Fibroblast of lung (primary cell): ENCODE results near the gene DDI2.

ENCODE experiments used
- EZH2 ChIP-seq: IDR thresholded peaks from 2 replicates; pipeline ENCODE4 v1.5.1; 2012; ENCODE audit warnings: low read length, control low read depth, mild to moderate bottlenecking; ENCODE audit errors: missing control alignments
- TF ChIP-seq, protein P1 (sequence below), 2 donors: IDR thresholded peaks in 1 of 2; conservative IDR thresholded peaks in 1 of 2; 1 replicate in 1 of 2; 2 replicates in 1 of 2; pipeline ENCODE4 v1.5.1; 2011 to 2012; ENCODE audit warnings: low read length in 2 of 2, control low read depth in 1 of 2, inconsistent platforms in 1 of 2, low read depth in 1 of 2, mild to moderate bottlenecking in 1 of 2

DNA sequence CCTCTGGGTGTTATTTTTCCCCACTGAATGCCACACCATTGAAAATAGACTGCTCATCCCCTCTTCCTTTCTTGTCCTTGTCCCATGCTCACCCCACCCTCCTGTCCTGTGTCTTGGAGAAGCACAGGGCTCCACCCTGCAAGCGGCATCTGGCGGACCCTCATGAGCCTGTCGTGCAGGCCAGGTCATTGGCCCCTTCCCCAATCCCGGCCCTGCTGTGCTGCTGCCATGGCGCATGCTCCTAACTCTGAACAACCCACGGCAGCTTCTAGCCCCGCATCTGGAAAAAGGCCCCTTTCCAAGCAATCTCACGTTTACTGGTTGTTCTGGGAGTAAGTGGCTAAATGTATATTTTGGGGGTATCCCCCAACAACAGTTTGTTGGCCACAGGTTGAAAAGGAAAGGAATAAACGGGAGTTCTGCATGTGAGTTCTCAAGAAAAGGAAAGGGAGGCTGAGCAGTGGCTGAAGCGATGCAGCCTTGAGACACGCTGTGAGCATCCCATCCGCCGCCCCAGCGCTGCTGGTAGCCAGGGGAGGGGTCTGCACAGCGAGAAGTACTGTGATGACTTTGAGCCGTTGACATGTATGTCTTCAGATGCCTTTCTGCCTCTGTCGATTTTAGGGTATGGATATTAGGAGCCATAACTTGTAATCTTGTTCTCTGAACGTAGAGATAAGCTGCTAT, 48.7 kb upstream of the DDI2 start:
- TF ChIP-seq, protein P1, sequence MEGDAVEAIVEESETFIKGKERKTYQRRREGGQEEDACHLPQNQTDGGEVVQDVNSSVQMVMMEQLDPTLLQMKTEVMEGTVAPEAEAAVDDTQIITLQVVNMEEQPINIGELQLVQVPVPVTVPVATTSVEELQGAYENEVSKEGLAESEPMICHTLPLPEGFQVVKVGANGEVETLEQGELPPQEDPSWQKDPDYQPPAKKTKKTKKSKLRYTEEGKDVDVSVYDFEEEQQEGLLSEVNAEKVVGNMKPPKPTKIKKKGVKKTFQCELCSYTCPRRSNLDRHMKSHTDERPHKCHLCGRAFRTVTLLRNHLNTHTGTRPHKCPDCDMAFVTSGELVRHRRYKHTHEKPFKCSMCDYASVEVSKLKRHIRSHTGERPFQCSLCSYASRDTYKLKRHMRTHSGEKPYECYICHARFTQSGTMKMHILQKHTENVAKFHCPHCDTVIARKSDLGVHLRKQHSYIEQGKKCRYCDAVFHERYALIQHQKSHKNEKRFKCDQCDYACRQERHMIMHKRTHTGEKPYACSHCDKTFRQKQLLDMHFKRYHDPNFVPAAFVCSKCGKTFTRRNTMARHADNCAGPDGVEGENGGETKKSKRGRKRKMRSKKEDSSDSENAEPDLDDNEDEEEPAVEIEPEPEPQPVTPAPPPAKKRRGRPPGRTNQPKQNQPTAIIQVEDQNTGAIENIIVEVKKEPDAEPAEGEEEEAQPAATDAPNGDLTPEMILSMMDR (conservative IDR thresholded peaks at IDR 0.05 in 1 of 2, IDR thresholded peaks at IDR 0.05 in 1 of 2; ENCODE audit: low read depth in 1 of 2, low read length in 2 of 2) = no peak
- no peak for TF ChIP-seq EZH2
